ENCODE data around the gene CCDC13.

Gene CCDC13

DNA sequence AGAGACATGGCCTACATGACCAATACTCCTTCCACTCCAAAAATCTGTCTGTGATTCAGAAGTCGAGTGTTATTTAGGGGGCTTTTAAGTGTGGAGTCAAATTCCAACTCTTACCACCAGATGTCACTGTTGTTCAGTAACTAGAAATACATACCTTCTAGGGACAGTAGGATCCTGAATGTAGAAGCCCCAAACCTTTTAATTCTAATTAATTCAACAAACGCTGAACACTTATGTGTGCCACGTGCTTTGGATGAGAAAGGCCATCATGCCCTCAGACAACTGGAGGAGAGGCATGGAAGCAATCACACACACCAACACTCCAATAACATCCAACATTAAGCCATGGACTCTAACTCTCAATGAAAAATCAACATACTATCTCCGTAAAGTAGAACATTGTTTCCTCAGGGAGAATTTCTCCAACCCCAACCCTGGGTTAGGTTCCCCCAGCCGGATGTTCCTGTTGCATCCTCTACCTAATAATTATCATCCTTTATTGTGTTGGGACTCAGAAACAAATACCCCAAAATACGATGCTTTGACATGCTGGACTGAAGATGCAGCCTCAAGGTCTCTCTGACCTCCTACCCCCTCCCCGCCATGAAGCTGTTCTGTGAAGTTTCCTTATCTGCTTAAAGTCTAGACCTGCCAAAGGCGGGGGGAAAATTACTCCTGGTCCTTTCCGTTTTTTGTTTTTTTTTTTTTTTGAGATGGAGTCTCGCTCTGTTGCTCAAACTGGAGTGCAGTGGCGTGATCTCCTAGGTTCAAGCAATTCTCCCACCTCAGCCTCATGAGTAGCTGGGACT, 8.0 kb upstream of the CCDC13 start:
- peak in 1 of 2 experiments; percentile 37 for DNase-seq (ENCODE audit: low read depth in 1 of 2, low spot score in 1 of 2)
- no peak overlapping the region for H3K27ac ChIP-seq (replicated peaks)
- H3K27me3 ChIP-seq (ENCODE audit: insufficient read depth, poor library complexity, severe bottlenecking): no peaks in the 10 kb centered on the region
- TF ChIP-seq, protein P1, sequence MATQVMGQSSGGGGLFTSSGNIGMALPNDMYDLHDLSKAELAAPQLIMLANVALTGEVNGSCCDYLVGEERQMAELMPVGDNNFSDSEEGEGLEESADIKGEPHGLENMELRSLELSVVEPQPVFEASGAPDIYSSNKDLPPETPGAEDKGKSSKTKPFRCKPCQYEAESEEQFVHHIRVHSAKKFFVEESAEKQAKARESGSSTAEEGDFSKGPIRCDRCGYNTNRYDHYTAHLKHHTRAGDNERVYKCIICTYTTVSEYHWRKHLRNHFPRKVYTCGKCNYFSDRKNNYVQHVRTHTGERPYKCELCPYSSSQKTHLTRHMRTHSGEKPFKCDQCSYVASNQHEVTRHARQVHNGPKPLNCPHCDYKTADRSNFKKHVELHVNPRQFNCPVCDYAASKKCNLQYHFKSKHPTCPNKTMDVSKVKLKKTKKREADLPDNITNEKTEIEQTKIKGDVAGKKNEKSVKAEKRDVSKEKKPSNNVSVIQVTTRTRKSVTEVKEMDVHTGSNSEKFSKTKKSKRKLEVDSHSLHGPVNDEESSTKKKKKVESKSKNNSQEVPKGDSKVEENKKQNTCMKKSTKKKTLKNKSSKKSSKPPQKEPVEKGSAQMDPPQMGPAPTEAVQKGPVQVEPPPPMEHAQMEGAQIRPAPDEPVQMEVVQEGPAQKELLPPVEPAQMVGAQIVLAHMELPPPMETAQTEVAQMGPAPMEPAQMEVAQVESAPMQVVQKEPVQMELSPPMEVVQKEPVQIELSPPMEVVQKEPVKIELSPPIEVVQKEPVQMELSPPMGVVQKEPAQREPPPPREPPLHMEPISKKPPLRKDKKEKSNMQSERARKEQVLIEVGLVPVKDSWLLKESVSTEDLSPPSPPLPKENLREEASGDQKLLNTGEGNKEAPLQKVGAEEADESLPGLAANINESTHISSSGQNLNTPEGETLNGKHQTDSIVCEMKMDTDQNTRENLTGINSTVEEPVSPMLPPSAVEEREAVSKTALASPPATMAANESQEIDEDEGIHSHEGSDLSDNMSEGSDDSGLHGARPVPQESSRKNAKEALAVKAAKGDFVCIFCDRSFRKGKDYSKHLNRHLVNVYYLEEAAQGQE (IDR thresholded peaks at IDR 0.05; ENCODE audit: insufficient replicate concordance, low read depth): no peak
- TF ChIP-seq, protein P2, sequence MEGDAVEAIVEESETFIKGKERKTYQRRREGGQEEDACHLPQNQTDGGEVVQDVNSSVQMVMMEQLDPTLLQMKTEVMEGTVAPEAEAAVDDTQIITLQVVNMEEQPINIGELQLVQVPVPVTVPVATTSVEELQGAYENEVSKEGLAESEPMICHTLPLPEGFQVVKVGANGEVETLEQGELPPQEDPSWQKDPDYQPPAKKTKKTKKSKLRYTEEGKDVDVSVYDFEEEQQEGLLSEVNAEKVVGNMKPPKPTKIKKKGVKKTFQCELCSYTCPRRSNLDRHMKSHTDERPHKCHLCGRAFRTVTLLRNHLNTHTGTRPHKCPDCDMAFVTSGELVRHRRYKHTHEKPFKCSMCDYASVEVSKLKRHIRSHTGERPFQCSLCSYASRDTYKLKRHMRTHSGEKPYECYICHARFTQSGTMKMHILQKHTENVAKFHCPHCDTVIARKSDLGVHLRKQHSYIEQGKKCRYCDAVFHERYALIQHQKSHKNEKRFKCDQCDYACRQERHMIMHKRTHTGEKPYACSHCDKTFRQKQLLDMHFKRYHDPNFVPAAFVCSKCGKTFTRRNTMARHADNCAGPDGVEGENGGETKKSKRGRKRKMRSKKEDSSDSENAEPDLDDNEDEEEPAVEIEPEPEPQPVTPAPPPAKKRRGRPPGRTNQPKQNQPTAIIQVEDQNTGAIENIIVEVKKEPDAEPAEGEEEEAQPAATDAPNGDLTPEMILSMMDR (IDR thresholded peaks at IDR 0.05; ENCODE audit: insufficient read depth, low read length): peak; percentile 51
- TF ChIP-seq POLR2AphosphoS5 (IDR thresholded peaks at IDR 0.05; ENCODE audit: low read depth): no peak
- no peak for TF ChIP-seq GABPA (IDR thresholded peaks at IDR 0.05; ENCODE audit: low read depth)
- no peak overlapping the region for H3K4me3 ChIP-seq (replicated peaks; ENCODE audit: insufficient read depth, low read length)

DNA sequence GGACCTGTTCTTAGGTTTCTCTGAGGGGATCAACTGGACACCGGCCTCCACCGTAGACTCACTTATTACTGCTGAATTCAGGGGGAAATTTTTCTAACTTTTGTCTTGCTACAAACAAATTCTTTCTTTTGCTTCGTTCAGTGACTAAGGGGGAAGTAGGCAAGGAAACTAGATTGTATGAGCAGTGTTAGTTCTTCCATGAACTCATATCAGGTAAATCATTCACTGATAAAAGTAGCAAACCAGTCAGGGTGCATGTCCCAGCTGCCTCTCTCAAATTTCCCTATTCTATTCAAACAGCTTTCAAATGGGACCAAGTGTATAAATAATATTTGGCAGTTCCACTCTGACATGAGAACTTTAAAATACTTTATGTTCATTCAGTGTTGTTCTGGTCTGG, 7.3 kb upstream of the CCDC13 start:
- TF ChIP-seq GABPA (IDR thresholded peaks at IDR 0.05; ENCODE audit: low read depth) (no peak), SPI1 (IDR thresholded peaks at IDR 0.05; ENCODE audit: borderline replicate concordance, low read depth) (no peak), POLR2AphosphoS5 (IDR thresholded peaks at IDR 0.05; ENCODE audit: low read depth) (no peak)
- TF ChIP-seq, protein P1 (IDR thresholded peaks at IDR 0.05; ENCODE audit: insufficient replicate concordance, low read depth): no peak
- TF ChIP-seq, protein P2 (IDR thresholded peaks at IDR 0.05; ENCODE audit: insufficient read depth, low read length): no peak
- Histone ChIP-seq H3K4me3 (replicated peaks; ENCODE audit: insufficient read depth, low read length) (no peak overlapping the region), H3K27me3 (ENCODE audit: insufficient read depth, poor library complexity, severe bottlenecking) (no peaks in the 10 kb centered on the region), H3K27ac (replicated peaks) (no peak overlapping the region)
- DNase-seq (ENCODE audit: low read depth in 1 of 2, low spot score in 1 of 2): no peak

DNA sequence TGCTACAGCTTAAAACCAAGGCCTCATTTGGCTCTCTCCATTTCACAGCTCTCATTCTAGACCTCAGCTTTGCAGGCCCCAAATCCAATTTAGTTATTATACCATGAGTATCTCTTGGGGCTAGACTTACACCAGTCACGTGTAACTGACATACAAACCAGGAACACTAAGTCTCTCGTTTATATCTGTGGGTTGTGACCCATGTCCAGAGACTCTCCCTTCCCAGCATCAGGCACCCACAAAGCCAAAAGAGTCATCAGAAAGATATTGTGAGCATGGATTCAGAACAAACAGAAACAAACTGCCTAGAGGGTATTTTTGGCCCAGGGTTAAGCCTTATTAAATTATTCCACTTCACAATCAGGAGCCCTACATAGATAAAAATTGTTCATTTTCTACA, 5.6 kb upstream of the CCDC13 start:
- TF ChIP-seq GABPA (IDR thresholded peaks at IDR 0.05; ENCODE audit: low read depth) (no peak), POLR2AphosphoS5 (IDR thresholded peaks at IDR 0.05; ENCODE audit: low read depth) (no peak)
- TF ChIP-seq, protein P2 (IDR thresholded peaks at IDR 0.05; ENCODE audit: insufficient read depth, low read length): no peak
- Histone ChIP-seq H3K4me3 (replicated peaks; ENCODE audit: insufficient read depth, low read length) (no peak overlapping the region), H3K27ac (replicated peaks) (no peak overlapping the region), H3K27me3 (ENCODE audit: insufficient read depth, poor library complexity, severe bottlenecking) (no peaks in the 10 kb centered on the region)
- DNase-seq (ENCODE audit: low read depth in 1 of 2, low spot score in 1 of 2): no peak

- Histone ChIP-seq H3K4me3 (replicated peaks; ENCODE audit: insufficient read depth, low read length) (peak overlapping the region; percentile 51), H3K27me3 (ENCODE audit: insufficient read depth, poor library complexity, severe bottlenecking) (no peaks in the 10 kb centered on the region), H3K27ac (replicated peaks) (peak overlapping the region; percentile 76)
- no peak for TF ChIP-seq POLR2AphosphoS5 (IDR thresholded peaks at IDR 0.05; ENCODE audit: low read depth)
- no peak for TF ChIP-seq GABPA (IDR thresholded peaks at IDR 0.05; ENCODE audit: low read depth)
- TF ChIP-seq, protein P2 (IDR thresholded peaks at IDR 0.05; ENCODE audit: insufficient read depth, low read length): no peak
- TF ChIP-seq SPI1 (IDR thresholded peaks at IDR 0.05; ENCODE audit: borderline replicate concordance, low read depth): no peak
- TF ChIP-seq, protein P1 (IDR thresholded peaks at IDR 0.05; ENCODE audit: insufficient replicate concordance, low read depth): no peak
- DNase-seq (ENCODE audit: low read depth in 1 of 2, low spot score in 1 of 2): no peak
Measured at GRCh38 chr3:42773409-42773751, 327 bp upstream of the CCDC13 start.
